NCI-H1694 treated with DMSO at 0.1 percent for 48 hours (cell line): ENCODE data around the gene CNN1.
"Not testable (repeated sequence)": the region's sequence is repeated elsewhere in the genome, so short reads cannot be mapped to it uniquely, and the experiment has no call there.

Source experiments
- DNase-seq: peaks from one replicate; lab custom pipeline; 2025; lab: John Stamatoyannopoulos, UW

The CNN1 gene

GRCh38 chr19:11599704-11600103 lies 61.1 kb downstream of the CNN1 start:
- DNase-seq, result not testable (repeated sequence)
